AG10803 (cell line): ENCODE measurements around the gene CHD9.

Source experiments
- DNase-seq: peaks from one replicate; pipeline ENCODE4 v3.0.0; 2010; ENCODE audit warnings: low read depth
- H3K4me3 ChIP-seq: 2 replicates; pipeline ENCODE4 v1.5.1; 2011; ENCODE audit warnings: mild to moderate bottlenecking, low read length, control low read depth
- TF ChIP-seq, protein P1 (sequence below): conservative IDR thresholded peaks from 2 replicates; pipeline ENCODE4 v1.5.1; 2011; ENCODE audit warnings: mild to moderate bottlenecking, low read length, control low read depth, inconsistent platforms

Gene CHD9

DNA sequence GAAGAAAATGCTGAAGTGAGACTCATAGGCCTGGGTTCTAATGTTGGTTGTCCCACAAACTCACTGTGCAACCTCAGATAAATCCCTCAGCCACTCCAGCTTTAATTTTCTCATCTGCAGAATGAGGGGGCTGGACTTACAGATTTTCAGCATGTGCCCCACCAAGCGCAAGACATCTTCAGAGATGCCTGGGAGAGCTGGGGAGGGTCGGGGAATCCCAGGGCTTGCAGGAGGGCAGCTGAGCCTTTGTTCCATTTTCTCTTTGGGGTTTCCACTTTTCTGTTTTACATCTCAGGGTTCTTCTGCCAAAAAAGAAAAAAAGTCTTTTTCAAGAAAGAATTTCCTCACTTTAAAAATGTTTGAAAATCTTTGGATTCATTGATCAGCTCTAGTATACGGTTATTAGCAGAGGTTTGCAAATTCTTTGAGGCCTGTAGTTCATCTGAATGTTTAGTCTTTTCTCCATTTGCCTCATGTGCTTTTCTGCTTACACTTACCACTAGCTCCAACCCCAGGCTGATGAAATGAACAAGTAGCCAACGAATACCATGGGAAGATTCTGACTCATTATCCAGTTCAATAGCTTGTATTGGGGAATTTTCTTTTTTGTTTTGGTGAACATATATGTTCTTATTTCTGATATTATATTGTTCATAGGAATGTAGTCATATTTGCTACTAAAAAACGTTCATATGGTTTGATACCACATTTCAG is 56.4 kb downstream of the CHD9 start:
- peak; percentile 58 for DNase-seq
- H3K4me3 ChIP-seq = no peak overlapping the region
- TF ChIP-seq, protein P1, sequence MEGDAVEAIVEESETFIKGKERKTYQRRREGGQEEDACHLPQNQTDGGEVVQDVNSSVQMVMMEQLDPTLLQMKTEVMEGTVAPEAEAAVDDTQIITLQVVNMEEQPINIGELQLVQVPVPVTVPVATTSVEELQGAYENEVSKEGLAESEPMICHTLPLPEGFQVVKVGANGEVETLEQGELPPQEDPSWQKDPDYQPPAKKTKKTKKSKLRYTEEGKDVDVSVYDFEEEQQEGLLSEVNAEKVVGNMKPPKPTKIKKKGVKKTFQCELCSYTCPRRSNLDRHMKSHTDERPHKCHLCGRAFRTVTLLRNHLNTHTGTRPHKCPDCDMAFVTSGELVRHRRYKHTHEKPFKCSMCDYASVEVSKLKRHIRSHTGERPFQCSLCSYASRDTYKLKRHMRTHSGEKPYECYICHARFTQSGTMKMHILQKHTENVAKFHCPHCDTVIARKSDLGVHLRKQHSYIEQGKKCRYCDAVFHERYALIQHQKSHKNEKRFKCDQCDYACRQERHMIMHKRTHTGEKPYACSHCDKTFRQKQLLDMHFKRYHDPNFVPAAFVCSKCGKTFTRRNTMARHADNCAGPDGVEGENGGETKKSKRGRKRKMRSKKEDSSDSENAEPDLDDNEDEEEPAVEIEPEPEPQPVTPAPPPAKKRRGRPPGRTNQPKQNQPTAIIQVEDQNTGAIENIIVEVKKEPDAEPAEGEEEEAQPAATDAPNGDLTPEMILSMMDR = no peak

- DNase-seq = peak; percentile 5
- TF ChIP-seq, protein P1 = no peak
- no peak overlapping the region for H3K4me3 ChIP-seq
Measured at GRCh38 chr16:53112015-53112414, 57.2 kb downstream of the CHD9 start.

DNA sequence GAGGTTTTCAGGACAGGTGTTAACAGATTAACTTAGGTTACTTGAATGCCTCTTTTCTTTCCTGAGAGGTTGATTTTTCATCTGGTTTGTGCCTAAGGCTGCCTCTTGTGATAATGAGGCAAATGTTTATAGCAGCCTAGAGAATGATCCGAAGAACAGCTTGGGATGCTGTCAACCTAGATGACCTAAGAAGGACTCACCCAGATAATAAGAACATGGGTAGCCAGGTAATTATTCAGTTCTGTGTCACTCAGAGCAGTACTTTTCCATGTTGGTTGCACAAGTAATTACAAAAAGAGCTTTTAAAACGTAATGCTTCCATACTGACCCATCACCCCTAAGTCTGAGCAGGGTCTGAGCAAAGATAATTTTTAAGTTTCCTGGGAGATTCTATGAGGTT is 60.3 kb downstream of the CHD9 start:
- no peak for DNase-seq
- no peak overlapping the region for H3K4me3 ChIP-seq
- TF ChIP-seq, protein P1 = no peak

DNA sequence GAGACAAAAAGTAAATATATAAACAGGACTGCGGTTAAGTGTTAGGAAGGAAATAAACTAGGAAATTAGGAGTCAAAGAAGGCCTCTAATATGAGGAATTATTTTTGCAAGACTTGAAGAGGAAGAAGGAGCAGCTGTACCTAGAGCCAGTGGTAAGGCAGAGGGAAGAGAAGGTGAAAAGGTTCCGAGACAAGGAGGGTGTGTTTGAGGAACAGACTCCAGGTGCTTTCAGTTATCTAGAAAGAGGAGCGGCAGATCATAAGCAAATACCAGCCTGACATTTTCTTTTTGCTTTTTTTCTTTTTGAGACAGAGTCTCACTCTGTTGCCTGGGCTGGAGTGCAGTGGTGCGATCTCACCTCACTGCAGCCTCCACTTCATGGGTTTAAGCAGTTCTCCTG is 61.0 kb downstream of the CHD9 start:
- H3K4me3 ChIP-seq = no peak overlapping the region
- TF ChIP-seq, protein P1 = no peak
- DNase-seq = no peak

GRCh38 chr16:53121043-53121620 is 66.3 kb downstream of the CHD9 start:
- TF ChIP-seq, protein P1 = no peak
- no peak overlapping the region for H3K4me3 ChIP-seq

DNA sequence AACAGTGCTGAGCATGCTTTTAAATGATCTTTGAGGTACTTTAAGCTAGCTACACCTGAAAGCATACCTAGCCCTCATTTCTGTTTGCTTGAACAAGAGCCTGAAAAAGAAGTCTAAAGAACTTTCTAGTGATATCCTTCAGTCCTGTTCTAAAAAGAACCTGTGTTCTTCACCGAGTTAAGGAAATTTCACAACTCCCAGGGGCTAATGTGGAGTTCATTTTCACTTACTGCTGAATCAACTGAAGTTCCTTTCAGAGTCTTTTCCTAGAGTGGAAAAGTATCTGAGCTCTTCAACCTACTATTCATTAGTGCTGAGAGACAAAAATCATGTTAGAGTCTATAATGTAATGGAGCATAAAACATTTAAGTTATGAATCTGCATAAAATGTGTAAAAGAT is 66.9 kb downstream of the CHD9 start:
- TF ChIP-seq, protein P1 = no peak
- H3K4me3 ChIP-seq = no peak overlapping the region
- no peak for DNase-seq

More at GRCh38 chr16:53121043-53121620, 66.3 kb downstream of the CHD9 start:
- DNase-seq = no peak

DNA sequence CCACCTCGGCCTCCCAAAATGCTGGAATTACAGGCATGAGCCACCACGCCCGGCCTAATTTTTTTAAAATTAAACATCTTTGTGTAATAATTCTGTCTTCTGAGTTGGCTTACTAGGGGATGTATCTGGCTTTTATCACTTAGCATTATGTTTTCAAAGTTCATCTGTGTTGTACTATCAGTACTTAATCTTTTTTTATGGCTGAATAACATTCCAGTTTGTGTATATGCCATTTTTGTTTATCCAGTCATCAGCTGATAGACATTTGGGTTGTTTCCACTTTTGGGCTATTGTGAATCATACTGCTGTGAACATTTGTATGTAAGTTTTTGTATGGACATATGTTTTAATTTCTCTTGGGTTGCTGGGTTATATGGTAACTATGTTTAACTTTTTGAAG is 69.0 kb downstream of the CHD9 start:
- peak; percentile 68 for DNase-seq
- TF ChIP-seq, protein P1 = no peak
- H3K4me3 ChIP-seq = no peak overlapping the region
